HG03378 (cell line): Measurements from ENCODE around the gene ABCF3.
"Not testable (repeated sequence)": the region's sequence is repeated elsewhere in the genome, so short reads cannot be mapped to it uniquely, and the experiment has no call there.

Source experiments
- ATAC-seq: cut with Tn5 transposase; IDR thresholded peaks from one replicate; pipeline ENCODE4 v1.9.1; 2021; ENCODE audit warnings: mild to moderate bottlenecking, moderate library complexity; ENCODE audit not compliant: unreplicated experiment

The ABCF3 gene, protein sequence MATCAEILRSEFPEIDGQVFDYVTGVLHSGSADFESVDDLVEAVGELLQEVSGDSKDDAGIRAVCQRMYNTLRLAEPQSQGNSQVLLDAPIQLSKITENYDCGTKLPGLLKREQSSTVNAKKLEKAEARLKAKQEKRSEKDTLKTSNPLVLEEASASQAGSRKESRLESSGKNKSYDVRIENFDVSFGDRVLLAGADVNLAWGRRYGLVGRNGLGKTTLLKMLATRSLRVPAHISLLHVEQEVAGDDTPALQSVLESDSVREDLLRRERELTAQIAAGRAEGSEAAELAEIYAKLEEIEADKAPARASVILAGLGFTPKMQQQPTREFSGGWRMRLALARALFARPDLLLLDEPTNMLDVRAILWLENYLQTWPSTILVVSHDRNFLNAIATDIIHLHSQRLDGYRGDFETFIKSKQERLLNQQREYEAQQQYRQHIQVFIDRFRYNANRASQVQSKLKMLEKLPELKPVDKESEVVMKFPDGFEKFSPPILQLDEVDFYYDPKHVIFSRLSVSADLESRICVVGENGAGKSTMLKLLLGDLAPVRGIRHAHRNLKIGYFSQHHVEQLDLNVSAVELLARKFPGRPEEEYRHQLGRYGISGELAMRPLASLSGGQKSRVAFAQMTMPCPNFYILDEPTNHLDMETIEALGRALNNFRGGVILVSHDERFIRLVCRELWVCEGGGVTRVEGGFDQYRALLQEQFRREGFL

DNA sequence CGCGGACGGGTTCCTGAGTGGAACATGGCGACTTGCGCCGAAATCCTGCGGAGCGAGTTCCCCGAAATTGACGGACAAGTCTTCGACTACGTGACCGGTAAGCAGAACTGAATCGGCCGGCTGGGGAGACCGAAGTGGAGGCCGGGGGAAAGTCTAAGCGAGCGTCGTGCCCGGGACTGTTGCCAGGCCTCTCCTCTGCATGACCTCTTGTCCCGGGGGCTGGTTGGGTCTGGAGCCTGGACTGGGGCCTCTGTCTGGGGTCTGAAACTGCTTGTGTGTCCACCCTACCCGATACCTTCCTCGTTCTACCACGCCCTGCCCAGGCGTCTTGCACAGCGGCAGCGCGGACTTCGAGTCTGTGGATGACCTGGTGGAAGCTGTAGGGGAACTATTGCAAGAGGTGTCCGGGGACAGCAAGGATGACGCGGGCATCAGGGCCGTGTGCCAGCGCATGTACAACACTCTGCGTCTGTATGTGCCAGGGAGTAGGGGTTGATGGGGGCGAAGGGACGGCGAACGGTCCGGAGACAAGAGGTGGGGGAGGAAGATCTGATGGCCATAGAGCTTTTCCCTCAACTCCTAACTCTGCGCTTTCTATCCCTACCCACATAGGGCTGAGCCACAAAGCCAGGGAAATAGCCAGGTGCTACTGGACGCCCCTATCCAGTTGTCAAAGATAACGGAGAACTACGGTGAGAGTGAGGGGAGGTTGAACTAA is at the start of gene ABCF3:
ABCF3 (plus strand) TSS at position 16 of the 718 bp plus-strand sequence; CDS start at position 25, 9 bp downstream.
- peak; percentile 19 for ATAC-seq

DNA sequence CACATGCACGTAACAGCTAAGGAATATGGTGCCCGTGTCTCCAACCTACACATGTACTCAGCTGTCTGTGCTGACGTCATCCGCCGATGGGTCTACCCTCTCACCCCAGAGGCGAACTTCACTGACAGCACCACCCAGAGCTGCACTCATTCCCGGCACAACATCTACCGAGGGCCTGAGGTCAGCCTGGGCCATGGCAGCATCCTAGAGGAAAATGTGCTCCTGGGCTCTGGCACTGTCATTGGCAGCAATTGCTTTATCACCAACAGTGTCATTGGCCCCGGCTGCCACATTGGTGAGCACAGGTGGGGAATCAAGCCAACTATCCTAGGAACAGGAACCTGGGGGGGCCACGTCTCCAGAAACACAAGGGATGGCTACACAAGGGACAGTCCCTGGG is 45.6 kb upstream of the ABCF3 start:
- ATAC-seq, result no peak

DNA sequence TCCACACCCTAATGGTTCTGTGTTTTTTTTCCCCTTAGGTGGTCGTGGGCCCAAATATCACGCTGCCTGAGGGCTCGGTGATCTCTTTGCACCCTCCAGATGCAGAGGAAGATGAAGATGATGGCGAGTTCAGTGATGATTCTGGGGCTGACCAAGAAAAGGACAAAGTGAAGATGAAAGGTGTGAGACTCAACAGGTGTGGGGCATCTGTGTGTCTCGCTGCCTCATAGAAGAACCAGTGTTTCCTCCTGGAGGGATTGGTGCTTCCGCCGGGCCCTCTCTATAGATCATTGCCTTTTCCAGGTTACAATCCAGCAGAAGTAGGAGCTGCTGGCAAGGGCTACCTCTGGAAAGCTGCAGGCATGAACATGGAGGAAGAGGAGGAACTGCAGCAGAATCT is 43.8 kb upstream of the ABCF3 start:
- ATAC-seq, result no peak

DNA sequence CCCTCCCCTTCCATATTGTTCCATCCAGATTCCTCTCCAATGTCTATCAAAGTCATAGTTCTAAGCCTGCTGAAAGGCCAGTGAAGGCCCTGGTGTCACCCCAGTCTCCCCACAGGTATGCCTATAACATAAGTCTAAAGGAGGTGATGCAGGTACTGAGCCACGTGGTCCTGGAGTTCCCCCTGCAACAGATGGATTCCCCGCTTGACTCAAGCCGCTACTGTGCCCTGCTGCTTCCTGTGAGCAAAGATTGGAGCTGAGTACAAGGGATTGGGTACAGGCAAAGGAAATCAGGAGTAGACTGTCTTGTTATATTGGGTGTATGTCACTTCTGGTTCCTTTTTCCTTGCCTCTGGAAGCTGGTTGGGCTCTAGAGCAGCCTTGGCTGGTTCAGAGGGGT is 42.7 kb upstream of the ABCF3 start:
- ATAC-seq, result no peak

DNA sequence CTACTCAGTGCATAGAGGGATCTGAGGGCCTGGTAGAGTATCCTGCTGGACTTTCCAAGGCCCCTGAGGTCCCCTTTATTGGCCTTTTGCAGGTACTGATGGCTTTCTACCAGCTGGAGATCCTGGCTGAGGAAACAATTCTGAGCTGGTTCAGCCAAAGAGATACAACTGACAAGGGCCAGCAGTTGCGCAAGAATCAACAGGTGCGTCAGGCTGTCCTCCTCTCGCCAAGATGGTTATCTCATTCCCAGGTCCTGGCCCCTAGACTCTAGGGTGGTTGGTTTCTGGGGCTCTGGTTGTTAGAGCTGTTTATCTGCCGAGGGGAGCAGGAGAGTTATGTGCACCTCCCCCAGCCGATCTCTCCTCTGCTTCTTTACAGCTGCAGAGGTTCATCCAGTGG is 41.5 kb upstream of the ABCF3 start:
- ATAC-seq, result no peak

DNA sequence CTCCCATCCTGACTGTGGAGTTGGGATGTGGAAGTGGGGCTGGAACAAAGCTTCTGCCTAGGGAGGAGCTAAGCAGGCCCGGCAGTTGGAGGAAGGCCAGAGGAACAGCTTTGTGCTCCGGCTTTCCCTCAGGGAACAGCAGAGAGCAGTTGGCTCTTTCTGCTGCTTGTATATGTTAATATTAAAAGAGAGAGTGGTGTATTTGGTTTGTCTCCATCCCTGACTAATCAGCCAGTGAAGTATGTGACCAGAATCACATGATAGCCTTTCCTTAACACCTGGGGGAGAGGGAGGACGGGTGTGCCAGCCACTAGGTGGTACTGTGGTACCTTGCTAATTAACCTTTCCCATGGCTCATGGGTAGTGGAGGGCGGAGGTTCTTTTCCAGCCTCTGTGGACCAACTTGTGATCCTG is 40.9 kb upstream of the ABCF3 start:
- no peak for ATAC-seq

DNA sequence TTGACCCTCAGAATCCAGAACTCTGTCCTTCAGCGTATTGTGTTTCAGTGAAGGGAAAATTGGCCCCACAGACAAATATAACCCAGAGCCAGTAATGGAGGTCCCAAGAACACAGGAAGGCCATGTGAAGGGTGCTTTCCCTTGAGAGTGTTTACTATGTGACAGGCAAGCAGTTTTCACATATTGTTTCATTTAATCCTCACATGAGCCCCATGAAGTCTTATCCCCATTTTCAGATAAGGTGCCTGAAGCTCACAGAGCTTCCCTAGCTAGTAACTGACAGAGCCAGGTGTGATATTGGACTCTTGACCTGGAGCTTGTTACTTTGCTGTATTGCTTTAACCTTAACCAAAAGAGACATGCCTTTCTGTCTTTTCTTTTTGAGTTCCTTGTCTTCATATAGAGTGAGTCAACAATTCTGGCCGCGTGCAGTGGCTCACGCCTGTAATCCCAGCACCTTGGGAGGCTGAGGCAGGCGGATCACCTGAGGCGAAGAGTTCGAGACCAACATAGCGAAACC is 40.2 kb upstream of the ABCF3 start:
- no peak for ATAC-seq

DNA sequence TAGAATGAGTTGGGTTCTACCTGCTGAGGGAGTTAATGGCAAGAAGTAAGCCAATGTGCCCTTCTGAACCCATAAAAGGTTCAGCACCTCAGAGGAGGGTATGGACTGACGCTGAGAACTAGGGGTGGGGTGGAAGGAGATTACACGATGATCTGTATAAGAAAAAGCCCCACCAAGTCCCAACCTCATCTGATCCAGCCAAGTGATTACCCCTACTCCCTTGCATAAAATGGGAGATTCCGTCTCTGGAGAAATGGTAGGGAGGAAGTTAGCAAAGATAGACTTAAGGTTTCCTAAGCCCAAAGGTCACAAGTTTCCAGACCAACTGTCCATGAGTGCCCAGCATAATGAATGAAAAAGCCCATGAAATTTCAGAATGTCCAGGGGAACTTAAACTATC is 37.9 kb upstream of the ABCF3 start:
- no peak for ATAC-seq

DNA sequence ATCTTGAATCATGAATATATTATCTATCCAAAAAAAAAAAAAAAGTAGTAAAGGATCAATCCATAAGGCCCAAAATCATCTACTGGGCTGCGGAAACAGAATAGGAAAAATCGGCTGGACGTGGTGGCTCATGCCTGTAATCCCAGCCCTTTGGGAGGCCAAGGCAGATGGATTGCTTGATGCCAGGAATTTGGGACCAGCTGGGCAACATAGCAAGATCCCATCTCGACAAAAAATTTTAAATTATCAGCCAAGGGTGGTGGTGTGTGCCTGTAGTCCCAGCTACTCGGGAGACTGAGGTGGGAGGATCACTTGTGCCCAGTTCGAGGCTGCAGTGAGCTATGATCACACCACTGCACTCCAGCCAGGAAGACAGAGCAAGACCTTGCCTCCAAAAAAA is 36.9 kb upstream of the ABCF3 start:
- no peak for ATAC-seq

DNA sequence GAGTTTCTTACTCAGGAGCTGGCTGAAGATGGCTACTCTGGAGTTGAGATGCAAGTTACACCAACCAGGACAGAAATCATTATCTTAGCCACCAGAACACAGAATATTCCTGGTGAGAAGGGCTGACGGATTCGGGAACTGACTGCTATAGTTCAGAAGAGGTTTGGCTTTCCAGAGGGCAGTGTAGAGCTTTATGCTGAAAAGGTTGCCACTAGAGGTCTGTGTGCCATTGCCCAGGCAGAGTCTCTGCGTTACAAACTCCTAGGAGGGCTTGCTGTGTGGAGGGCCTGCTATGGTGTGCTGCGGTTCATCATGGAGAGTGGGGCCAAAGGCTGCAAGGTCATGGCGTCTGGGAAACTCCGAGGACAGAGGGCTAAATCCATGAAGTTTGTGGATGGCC is 36.2 kb upstream of the ABCF3 start:
- not testable (repeated sequence) for ATAC-seq

DNA sequence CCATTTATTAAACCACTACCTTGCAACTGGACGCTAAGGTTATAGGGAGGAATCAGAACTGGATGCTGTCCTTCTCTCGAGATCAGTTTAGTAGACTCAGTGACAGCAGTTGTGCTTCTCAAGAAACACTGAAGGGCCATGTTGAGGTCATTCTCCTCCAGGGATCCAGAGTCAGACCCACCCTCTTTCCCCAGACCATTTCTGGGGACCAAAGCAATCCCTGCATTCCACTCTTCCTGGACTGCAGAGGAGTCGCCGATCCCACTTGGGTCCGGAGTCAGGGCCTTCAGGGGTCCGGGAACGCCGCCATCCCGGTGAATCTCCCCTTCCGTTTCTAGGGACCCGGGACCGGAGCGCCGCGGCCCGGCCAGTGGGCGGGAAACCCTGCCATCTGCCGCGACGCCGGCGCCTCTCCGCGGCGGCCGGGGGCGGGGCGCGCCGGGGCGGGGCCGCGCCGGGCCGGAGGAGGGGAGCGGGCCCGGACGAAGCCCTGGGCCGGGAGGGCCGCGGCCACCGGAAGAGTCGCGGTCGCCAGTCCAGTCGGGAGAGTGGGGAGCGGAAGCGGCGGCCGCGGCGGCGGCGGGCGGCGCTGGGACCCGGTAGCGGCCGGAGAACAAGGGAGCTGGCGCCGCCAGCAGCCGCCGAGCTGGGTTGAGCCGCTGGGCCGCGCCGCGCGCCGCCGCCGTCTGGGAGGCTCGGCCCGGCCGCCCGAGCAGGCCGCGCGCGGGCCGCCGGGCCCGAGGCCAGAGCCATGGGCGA is 30.9 kb upstream of the ABCF3 start, which contains the start of gene DVL3:
DVL3 (plus strand) TSS at position 493 of the 759 bp plus-strand sequence; CDS start at position 752, 259 bp downstream.
- no peak for ATAC-seq

DNA sequence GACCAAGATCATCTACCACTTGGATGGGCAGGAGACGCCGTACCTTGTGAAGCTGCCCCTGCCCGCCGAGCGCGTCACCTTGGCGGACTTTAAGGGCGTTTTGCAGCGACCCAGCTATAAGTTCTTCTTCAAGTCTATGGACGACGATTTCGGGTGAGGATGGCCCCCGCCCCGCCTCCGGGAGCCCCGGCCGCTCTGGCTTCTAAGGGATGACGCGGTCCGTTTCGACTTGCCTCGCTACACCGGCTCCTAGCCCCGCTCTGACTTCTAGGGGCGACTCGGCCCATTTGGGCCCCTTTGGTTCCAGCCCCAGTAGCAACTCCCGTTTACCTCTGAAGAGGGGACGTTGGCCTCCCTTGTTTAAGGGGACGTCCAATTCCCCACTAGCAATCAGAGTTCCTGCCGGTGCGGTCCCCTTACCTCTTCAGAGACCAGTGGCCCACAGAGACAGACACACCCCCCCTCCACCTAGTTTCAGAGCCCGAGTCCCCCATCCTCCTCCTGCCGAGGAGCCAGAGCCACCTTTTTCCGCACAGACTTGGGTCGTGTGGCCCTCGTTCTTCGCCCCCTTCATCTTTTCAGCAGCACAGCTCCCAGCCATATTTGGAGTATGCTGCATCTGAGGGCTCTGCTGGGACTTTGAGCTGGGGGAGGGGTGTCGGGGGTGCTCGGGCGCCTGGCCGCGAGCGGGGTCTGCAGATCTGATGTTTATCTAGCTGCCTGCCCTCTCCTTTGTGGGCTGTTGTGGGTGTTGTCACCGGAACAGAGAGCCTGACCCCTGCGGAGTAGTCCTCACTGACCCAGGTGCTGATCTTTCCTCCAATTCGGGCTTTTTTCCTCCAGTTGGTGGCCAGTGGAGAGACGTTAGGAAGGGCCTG is 30.1 kb upstream of the ABCF3 start:
- ATAC-seq, result no peak

DNA sequence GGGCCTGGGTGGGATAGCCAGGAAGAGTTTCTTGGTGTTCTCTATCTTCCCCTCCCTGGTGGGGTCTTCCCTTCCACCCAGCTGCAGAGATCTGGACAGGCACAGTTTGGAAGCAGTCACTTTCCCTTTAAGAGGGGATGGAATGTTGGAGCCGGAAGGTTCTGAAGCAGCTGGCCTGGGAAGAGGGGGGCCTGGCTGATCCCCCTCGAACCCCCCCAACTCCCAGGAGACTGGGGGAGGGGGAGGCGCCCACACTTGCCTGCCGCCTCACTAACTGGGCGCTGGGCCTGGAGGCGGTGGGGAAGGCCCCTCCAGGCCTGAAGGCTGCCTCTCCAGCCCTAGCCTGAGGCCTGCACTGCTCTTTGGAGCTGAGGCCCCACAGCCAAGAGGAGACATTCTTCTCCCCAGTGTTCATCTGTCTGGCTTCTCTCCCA is 29.5 kb upstream of the ABCF3 start:
- ATAC-seq, result no peak

DNA sequence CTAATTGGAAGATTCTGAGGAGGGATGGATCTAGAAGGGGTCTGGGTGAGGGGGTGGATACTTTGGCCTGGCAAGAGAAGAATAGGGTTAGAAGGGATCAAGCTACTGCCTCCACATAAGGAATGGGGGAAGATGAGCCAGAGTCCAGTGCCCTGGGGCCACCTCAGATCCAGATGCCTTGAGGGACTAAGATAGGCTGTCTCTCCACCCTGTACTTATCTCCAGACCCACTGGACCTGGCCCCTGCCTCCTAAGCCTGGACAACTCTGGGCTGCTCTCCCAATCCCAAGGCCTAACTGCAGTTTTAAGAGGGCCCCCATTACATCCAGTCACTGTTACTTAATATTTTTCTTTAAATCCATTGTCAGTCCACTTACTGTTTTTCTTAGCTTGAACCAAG is 28.8 kb upstream of the ABCF3 start:
- ATAC-seq, result no peak

DNA sequence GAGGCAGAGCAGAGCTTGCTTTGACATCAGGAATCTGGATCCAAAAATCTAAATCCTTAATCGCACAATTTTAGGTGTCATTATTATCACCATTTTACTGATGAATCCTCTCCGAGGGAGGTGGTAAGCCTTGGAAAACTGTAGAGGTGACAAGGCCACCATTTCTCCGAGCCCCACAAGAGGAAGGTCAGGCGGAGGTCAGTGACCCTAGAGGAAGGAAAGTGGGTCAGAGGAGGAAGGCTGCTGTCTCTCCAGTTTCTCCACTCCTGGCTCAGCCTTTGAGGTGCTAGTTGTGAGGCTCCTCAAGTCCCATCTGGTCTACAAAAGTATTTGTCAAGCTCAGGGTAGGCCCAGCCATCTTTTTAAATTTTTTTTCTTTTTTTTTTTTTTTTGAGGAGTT is 27.6 kb upstream of the ABCF3 start:
- ATAC-seq, result no peak

DNA sequence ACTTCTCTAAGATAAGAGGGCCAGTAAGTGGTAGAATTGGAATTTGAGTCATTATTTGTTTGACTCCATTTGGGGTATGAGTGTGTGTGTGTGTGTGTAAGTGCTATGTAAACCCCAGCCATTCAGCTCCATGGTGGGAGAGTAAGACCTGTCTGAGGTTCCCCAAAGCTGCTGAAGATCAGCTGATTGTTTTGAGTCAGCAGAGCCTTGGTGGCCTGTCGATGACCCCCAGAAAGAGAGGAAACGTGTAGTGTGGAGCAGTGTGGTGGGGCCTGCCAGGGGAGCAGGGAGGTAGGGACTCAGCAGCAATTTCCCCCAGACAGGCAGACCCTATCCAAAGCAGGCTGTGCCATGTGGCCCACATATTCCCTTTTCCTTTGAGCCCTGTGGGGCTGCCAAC is 25.5 kb upstream of the ABCF3 start:
- no peak for ATAC-seq

DNA sequence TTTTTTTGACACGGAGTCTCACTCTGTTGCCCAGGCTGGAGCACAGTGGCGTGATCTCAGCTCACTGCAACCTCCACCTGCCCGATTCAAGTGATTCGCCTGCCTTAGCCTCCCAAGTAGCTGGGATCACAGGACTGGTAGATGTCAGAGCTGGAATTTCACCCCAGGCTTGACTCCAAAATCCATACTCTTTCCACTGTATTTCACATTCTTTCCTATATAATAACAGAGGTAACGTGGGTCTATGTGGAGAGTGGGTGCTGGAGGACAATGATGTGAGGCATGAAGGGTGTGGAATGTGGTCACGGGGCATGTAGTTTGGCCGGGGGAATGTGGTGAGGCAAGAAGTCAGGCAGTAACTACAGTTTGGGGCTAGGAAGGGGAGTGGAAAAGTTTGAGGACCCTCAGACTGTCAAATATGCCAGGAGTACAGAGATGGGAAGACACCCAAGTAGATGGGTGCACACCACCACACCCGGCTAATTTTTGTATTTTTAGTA is 23.4 kb upstream of the ABCF3 start:
- not testable (repeated sequence) for ATAC-seq

DNA sequence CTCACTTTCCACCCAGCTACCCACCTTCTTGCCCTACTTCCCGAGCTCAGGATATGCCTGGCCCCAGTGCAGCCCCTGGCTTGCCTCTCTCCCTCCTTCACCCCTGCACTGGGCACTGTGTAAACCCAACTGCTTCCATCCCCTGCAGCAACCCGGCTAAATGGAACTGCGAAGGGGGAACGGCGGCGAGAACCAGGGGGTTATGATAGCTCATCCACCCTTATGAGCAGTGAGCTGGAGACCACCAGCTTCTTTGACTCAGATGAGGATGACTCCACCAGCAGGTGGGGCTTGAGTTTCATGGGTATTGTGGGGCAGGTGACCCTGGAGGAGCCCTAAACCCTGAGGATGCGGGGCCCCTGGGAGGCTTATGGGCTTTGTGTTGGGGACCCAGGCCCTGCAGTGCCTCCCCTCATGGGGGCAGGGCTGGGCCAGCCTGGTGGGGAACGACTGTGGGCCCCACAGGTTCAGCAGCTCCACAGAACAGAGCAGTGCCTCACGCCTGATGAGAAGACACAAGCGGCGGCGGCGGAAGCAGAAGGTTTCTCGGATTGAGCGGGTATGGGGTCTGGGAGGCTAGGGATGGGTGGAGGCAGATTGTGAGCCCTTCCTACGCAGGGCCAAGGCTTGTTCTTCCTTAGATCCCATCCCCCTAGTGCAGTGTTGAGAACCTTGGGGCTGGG is 21.2 kb upstream of the ABCF3 start:
- no peak for ATAC-seq

DNA sequence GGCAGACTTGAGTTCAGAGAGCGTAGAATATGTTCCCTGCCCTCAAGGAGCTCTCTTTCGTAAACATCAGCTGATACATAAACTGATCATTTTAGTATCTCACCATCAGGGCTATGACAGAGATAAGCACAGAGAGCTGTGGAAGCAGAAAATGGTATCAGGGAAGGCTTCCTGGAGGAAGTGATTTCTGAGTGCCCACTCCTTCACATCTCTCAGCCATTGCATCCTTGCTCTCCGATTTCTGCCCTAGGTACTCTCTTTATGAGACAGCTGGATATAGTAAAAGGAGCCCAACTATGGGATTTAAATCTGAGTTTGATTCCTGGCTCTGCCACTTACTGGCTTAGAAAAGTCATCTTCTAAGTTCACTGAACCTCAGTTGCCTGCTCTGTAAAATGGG is 20.5 kb upstream of the ABCF3 start:
- no peak for ATAC-seq
